ENCODE measurements around the gene AAMP. TPM values are rescaled to one million over a fixed set of nuclear protein-coding genes. Genes with fewer than 3 reads are reported as not detected.

The AAMP gene
- total and polyA plus RNA-seq, 4 donors: 63.6 to 116 (median 74.6) TPM

DNA sequence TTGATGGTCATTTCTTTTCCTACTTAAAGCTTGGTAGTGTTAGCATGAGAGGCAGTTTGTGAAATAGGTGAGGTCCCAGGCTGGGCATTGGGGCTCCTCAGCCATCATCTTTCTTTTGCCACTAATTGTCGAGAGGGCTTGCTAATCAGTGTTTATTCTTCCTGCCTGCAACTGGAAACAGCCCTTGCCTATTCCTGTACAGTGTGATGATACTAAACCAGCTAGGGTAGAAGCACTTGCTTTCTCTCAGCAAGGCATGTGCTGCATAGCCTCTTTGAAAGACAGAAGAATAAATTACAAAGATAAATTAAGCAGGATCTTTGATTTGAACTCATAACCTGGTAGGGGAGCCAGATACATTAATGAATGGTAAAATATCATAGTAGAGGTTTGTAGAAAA, 25.7 kb downstream of the AAMP start:
- TF ChIP-seq, protein P1, sequence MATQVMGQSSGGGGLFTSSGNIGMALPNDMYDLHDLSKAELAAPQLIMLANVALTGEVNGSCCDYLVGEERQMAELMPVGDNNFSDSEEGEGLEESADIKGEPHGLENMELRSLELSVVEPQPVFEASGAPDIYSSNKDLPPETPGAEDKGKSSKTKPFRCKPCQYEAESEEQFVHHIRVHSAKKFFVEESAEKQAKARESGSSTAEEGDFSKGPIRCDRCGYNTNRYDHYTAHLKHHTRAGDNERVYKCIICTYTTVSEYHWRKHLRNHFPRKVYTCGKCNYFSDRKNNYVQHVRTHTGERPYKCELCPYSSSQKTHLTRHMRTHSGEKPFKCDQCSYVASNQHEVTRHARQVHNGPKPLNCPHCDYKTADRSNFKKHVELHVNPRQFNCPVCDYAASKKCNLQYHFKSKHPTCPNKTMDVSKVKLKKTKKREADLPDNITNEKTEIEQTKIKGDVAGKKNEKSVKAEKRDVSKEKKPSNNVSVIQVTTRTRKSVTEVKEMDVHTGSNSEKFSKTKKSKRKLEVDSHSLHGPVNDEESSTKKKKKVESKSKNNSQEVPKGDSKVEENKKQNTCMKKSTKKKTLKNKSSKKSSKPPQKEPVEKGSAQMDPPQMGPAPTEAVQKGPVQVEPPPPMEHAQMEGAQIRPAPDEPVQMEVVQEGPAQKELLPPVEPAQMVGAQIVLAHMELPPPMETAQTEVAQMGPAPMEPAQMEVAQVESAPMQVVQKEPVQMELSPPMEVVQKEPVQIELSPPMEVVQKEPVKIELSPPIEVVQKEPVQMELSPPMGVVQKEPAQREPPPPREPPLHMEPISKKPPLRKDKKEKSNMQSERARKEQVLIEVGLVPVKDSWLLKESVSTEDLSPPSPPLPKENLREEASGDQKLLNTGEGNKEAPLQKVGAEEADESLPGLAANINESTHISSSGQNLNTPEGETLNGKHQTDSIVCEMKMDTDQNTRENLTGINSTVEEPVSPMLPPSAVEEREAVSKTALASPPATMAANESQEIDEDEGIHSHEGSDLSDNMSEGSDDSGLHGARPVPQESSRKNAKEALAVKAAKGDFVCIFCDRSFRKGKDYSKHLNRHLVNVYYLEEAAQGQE (IDR thresholded peaks at IDR 0.05): no peak
- TF ChIP-seq TAF1 (conservative IDR thresholded peaks at IDR 0.05): no peak
- no peak for TF ChIP-seq GABPA (IDR thresholded peaks at IDR 0.05 in 1 of 2, conservative IDR thresholded peaks at IDR 0.05 in 1 of 2)
- no peak for TF ChIP-seq SP1 (IDR thresholded peaks at IDR 0.05)
- TF ChIP-seq HNF4A (conservative IDR thresholded peaks at IDR 0.05): no peak
- no peak for TF ChIP-seq EGR1 (IDR thresholded peaks at IDR 0.05; ENCODE audit: low read depth in 2 of 2)
- no peak for TF ChIP-seq HNF4G (IDR thresholded peaks at IDR 0.05)
- no peak for TF ChIP-seq RAD21 (IDR thresholded peaks at IDR 0.05)
- TF ChIP-seq, protein P2, sequence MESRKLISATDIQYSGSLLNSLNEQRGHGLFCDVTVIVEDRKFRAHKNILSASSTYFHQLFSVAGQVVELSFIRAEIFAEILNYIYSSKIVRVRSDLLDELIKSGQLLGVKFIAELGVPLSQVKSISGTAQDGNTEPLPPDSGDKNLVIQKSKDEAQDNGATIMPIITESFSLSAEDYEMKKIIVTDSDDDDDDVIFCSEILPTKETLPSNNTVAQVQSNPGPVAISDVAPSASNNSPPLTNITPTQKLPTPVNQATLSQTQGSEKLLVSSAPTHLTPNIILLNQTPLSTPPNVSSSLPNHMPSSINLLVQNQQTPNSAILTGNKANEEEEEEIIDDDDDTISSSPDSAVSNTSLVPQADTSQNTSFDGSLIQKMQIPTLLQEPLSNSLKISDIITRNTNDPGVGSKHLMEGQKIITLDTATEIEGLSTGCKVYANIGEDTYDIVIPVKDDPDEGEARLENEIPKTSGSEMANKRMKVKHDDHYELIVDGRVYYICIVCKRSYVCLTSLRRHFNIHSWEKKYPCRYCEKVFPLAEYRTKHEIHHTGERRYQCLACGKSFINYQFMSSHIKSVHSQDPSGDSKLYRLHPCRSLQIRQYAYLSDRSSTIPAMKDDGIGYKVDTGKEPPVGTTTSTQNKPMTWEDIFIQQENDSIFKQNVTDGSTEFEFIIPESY (IDR thresholded peaks at IDR 0.05): no peak
- no peak for TF ChIP-seq RXRA (IDR thresholded peaks at IDR 0.05)
- TF ChIP-seq NR2F2 (IDR thresholded peaks at IDR 0.05): no peak
- no peak for TF ChIP-seq FOXA1 (IDR thresholded peaks at IDR 0.05)
- TF ChIP-seq, protein P3, sequence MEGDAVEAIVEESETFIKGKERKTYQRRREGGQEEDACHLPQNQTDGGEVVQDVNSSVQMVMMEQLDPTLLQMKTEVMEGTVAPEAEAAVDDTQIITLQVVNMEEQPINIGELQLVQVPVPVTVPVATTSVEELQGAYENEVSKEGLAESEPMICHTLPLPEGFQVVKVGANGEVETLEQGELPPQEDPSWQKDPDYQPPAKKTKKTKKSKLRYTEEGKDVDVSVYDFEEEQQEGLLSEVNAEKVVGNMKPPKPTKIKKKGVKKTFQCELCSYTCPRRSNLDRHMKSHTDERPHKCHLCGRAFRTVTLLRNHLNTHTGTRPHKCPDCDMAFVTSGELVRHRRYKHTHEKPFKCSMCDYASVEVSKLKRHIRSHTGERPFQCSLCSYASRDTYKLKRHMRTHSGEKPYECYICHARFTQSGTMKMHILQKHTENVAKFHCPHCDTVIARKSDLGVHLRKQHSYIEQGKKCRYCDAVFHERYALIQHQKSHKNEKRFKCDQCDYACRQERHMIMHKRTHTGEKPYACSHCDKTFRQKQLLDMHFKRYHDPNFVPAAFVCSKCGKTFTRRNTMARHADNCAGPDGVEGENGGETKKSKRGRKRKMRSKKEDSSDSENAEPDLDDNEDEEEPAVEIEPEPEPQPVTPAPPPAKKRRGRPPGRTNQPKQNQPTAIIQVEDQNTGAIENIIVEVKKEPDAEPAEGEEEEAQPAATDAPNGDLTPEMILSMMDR (IDR thresholded peaks at IDR 0.05; ENCODE audit: low read depth, low read length, missing input control): no peak
- no peak for TF ChIP-seq FOXA2 (IDR thresholded peaks at IDR 0.05)
- no peak for TF ChIP-seq JUND (IDR thresholded peaks at IDR 0.05)
- TF ChIP-seq, protein P4, sequence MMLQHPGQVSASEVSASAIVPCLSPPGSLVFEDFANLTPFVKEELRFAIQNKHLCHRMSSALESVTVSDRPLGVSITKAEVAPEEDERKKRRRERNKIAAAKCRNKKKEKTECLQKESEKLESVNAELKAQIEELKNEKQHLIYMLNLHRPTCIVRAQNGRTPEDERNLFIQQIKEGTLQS (IDR thresholded peaks at IDR 0.05): no peak
- TF ChIP-seq, protein P5, sequence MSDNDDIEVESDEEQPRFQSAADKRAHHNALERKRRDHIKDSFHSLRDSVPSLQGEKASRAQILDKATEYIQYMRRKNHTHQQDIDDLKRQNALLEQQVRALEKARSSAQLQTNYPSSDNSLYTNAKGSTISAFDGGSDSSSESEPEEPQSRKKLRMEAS (IDR thresholded peaks at IDR 0.05): no peak
- TF ChIP-seq YY1 (IDR thresholded peaks at IDR 0.05): no peak
- WGBS: 83% methylated on average over 1 of the region's 1 CpG
- Histone ChIP-seq H3K27me3 (ENCODE audit: control insufficient read depth in 4 of 4, insufficient read depth in 4 of 4, low read length in 3 of 4) (no peaks in the 10 kb centered on the region), H3K36me3 (ENCODE audit: control insufficient read depth in 4 of 4, insufficient read depth in 3 of 4, low read depth in 1 of 4, low read length in 3 of 4) (peaks cover 5 to 66% (median 55%) of the 10 kb centered on the region in 4 donors), H3K4me3 (ENCODE audit: low read depth in 1 of 3, low read length in 3 of 3) (no peak overlapping the region), H3K27ac (ENCODE audit: low read depth in 1 of 2, low read length in 2 of 2) (no peak overlapping the region), H3K4me1 (ENCODE audit: control insufficient read depth in 4 of 4, insufficient read depth in 4 of 4, low read length in 3 of 4) (no peaks in the 10 kb centered on the region), H3K9ac (ENCODE audit: low read depth in 1 of 2, low read length in 2 of 2) (no peak overlapping the region), H3K9me3 (ENCODE audit: control insufficient read depth in 4 of 4, low read length in 3 of 4) (no peaks in the 10 kb centered on the region)
- no peak for DNase-seq (ENCODE audit: low spot score)
